H54 (cell line): ENCODE data around the gene REXO4.

Experiments
- DNase-seq: peaks from one replicate; pipeline ENCODE4 v3.0.0; 2011; ENCODE audit warnings: low spot score, mixed read lengths; ENCODE audit not compliant: insufficient read length
- FAIRE-seq: peaks from 3 replicates; lab custom pipeline; 2011; peaks lifted over from hg19 to GRCh38; lab: Jason Lieb, UNC
- POLR2A ChIP-seq: IDR thresholded peaks from 2 replicates; pipeline ENCODE4 v1.6.1; 2011; ENCODE audit warnings: low read depth, mild to moderate bottlenecking, low read length

Gene REXO4

DNA sequence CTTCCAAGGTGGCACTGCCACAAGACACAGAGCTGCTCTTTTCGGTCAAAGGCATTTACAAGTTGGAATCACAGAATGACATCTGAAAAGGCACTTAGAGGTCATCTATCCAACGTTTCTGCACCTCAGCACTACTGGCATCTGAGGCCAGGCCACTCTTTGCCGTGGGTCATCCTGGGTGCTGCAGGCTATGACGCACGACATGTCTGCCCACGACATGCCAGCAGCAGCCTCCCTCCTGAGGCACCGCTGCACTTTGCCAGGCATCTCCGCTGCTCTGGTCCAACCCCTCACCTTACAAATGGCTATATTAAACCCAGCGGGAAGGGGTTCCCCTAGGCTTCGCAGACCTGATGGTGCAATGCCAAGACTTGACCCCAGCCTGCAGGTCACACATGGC, 50.0 kb downstream of the REXO4 start:
- no peak for TF ChIP-seq POLR2A
- FAIRE-seq (no peak), DNase-seq (no peak)

DNA sequence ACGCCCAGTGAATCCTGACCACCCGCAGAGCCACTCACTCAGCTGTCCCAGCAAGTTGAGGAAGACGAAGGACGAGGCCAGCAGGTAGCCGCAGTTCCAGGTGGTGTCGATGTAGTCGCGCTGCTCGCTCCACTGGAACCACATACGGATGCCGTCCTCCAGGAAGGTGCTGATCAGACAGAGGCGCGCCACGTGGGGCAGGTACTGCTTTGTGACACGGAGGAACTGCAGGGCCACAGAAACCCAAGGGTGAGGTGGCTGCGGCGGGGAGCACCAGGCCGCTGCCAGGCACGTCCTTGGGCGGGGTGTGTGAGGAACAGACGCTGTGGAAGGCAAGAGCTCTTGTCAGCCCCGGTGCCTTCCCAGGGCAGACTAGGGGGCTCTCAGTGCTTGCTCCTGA, 50.6 kb downstream of the REXO4 start:
- no peak for TF ChIP-seq POLR2A
- FAIRE-seq (no peak), DNase-seq (no peak)

DNA sequence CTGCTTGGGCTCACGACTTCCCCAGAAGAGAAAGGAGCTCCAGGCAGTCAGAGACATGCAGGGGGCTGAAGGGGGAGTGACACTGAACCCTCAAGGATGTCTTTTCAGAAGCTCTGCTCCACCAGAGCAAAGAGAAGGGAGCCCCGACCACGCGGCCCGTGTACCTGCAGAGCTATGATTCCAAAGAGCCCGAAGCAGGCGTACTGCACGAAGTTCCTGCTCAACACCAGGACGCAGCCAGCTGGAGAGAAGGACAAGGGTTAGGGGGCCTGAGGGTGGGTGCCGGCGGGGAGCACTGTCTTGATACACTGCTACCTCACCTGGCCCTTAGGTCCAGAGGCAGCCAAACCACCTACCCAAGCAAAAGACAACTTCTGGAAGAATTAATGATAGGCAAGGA, 51.4 kb downstream of the REXO4 start:
- FAIRE-seq (no peak), DNase-seq (no peak)
- TF ChIP-seq POLR2A, result no peak

DNA sequence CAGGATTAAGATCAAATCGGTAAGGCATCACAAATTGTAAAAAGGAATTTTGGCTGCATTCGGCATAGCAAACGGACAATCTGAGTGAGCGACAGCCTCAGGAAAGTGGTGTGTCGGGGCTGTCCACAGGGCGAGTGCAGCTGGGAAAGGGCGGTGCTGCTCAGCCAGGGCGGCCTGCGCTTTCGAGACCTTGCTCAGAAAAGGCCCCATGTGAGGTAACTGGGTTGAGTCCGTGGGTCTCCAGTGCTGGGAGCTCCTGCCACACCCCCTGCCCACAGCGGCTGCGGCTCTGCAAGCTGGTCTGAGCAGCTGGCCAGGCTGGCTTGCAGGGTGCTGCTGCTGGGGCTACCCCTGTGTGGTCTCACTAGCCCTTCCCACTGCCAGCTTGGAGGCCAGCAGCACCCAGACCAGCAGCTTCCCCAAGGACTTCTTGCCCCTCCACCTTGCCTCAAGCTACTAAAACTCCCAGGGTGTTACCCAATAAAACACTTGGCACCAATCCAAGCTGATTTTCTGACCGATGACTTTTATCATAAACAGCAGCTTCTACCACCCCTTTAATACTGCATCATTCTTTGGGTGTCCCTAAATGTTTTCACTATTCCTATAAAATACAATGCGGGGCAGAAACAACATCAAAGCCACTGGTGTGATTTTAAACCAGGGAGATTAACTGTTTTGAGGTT, 55.3 kb downstream of the REXO4 start:
- no peak for FAIRE-seq
- DNase-seq, result no peak
- TF ChIP-seq POLR2A, result no peak

DNA sequence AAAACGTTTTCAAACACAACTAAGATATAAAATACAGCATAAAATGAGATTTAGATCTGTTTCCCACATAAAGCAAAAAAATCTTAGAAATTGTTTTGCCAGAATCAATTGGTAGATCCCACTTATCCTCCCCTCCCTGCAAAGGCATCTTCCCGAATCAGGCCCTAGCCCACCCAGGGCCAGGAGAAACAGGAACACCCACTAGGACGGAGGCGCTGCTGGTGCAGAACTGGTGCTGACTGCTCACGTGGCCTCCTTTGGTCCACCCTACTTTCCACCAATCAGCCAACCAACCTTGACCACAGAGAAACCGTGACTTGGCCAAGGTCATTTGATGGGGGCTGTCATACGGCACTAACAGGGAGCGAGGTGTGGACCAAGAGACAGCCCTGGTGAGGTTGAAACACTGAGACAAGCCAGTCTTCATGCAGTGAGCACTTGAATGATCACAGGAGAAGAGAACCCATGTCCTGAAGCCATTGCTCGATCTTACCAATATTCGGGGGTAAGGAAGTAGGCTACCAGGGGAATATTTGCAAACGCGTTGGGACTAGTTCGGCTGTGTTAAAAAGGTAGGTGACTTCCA, 56.2 kb downstream of the REXO4 start:
- no peak for TF ChIP-seq POLR2A
- DNase-seq (no peak), FAIRE-seq (no peak)

DNA sequence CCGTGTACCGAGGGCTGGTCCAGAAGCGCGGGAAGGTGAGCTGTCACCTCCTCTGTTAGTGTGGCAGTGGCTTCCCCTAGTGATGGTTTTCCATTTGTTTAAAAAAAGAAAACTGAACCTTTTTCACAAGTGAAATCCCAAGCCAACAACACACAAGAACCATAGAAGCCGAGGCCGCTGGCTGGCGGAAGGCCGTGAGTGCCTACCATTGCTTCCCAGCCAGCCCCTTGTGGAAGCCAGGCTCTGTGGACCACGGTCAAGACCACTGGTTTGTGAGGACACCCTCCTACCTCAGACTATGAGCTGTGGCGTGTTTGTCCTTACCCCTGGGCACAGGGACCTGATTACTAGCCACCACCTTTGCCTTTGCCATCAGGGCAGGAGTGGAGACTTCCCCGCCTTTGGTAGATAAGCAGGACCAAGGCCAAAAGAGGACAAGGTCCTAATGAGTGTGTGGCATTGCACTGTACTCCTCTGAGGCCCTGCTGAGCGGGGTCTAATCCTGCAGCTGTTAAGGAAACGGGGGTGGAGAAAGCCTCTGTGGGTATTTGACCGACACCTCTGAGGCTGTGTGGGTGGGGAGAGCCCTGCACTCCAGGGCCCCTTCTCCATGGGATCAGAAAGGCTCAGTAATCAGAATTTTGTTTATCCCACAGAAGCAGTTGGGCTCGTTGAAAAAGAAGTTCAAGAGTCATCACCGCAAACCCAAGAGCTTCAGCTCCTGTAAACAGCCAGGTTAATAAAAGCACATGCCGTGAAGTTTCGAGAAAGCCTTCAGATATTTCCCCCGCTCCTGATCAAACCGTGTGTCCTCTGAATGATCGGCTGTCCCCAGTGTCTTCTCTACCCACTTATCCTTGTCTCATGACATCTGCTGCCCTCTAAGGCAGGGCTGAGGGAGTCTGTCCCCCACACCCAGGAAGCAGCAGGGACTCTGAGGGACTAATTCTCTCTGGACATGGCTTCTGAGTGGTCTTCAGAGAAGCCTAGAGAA, 57.1 kb downstream of the REXO4 start:
- DNase-seq (no peak), FAIRE-seq (no peak)
- TF ChIP-seq POLR2A, result no peak

DNA sequence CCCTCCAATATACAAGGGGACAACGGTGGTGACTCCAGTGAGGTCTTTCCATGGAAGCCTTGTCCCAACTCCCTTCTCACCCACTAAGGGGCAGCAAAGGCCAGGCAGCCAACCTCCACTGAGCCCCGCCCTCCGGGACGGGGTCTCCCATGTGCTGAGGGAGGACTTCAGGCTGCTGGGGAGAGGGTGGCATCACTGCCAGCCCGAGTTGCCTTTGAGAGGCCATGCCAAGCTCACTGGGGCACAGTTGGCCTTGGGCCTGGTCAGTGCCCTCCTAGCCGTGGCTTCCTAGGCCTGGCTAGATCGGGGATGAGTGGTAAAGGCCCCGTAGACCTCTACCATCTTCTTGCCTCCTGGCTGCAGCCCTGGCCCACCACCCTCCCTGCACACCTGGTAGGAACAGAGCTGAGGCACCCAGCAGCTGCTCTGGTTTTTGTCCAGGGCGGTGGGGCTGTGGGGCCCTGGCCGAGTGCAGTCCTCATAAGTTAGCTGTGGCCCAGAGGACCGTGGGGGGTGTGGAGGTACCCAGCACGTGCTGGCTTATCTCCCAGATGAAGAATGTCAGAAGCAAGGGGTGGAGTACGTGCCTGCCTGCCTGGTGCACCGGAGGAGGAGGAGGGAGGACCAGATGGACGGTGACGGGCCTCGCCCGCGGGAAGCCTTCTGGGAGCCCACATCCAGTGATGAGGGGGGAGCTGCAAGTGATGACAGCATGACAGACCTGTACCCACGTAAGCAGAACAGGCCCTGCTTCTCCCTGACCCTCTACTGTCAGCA, 58.2 kb downstream of the REXO4 start:
- no peak for TF ChIP-seq POLR2A
- FAIRE-seq, result no peak
- DNase-seq, result no peak

DNA sequence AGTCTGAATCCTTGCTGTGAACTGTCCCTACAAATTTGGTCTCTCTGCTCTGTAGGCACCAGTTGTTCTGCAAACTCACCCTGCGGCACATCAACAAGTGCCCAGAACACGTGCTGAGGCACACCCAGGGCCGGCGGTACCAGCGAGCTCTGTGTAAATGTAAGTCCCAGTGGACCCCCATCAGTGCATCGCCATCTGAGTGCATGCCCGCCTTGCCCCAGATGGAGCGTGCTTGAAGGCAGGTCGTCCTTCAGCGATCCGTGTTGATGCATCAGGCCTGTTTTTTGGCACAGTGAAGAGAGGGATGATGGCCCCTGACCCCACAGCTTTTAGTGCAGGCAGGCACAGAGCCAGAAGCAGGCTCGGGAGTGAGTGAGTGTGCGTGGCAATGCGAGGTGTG, 60.2 kb downstream of the REXO4 start:
- TF ChIP-seq POLR2A, result no peak

DNA sequence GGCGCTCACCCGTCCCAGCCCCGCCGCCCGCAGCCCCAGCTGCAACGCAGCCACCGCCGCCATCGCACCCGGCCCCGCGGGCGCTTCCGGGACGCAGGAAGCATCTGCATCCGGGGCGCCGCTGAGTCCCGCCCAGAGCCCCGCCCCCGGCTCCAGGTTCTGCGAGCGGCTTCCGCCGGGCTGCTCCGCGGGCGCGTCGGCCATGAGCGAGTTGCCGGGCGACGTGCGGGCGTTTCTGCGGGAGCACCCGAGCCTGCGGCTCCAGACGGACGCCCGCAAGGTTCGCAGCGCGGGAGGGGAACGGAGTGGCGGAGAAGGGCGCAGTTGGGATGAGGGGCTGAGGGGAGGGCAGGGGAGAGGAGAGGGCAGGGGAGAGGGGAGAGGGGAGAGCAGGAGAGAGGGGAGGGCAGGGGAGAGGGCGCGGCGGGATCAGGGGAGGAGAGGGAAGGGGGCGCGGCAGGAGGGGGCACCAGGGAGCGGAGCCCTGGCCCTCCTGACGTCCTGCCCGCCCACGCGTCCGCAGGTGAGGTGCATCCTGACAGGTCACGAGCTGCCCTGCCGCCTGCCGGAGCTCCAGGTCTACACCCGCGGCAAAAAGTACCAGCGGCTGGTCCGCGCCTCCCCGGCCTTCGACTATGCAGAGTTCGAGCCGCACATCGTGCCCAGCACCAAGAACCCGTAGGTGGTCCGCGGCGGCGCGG, 61.3 kb downstream of the REXO4 start, which contains the start of the genes SURF1 and SURF2:
Gene SURF1, minus strand, starts transcription at position 97 of the 701 bp plus-strand sequence. Its CDS starts 34 bp downstream, at position 63.
Gene SURF2, plus strand, starts transcription at position 160 of the 701 bp plus-strand sequence. Its CDS starts 43 bp downstream, at position 203.
- peak; percentile 74 for TF ChIP-seq POLR2A
- peak; percentile 94 for DNase-seq
- no peak for FAIRE-seq

More for the DNA sequence above, 60.2 kb downstream of the REXO4 start:
- FAIRE-seq, result no peak
- no peak for DNase-seq
